Neural progenitor cell (in vitro differentiated cells): ENCODE data around the gene SLC35G3. TPM values are rescaled to one million over a fixed set of nuclear protein-coding genes. Genes with fewer than 3 reads are reported as not detected.

ENCODE experiments used
- DNase-seq: peaks from one replicate; pipeline ENCODE4 v3.0.0-alpha.2; 2016; ENCODE audit warnings: low spot score
- H2AFZ ChIP-seq: fragments of 200-600 bp; sonication (generic); replicated peaks from 2 replicates; pipeline ENCODE4 v1.6.1; 2016; ENCODE audit warnings: antibody characterized with exemption
- H3F3A ChIP-seq: fragments of 200-600 bp; sonication (generic); 2 replicates; pipeline ENCODE4 v1.6.1; 2016; ENCODE audit warnings: antibody characterized with exemption, low read depth
- H3K27ac ChIP-seq: fragments of 200-600 bp; sonication (generic); 2 replicates; pipeline ENCODE4 v1.5.1; 2016; ENCODE audit warnings: mild to moderate bottlenecking
- H3K27me3 ChIP-seq: fragments of 200-600 bp; sonication (generic); 2 replicates; pipeline ENCODE4 v1.6.1; 2016; ENCODE audit warnings: mild to moderate bottlenecking, moderate library complexity
- H3K36me3 ChIP-seq: fragments of 200-600 bp; sonication (generic); 2 replicates; pipeline ENCODE4 v1.5.1; 2016
- H3K4me1 ChIP-seq: fragments of 200-600 bp; sonication (generic); 2 replicates; pipeline ENCODE4 v1.6.1; 2016; ENCODE audit warnings: mixed run types
- H3K4me2 ChIP-seq: fragments of 200-600 bp; sonication (generic); 2 replicates; pipeline ENCODE4 v1.6.1; 2016
- H3K4me3 ChIP-seq: fragments of 200-600 bp; sonication (generic); 2 replicates; pipeline ENCODE4 v1.5.1; 2016
- H3K79me2 ChIP-seq: fragments of 200-600 bp; sonication (generic); 2 replicates; pipeline ENCODE4 v1.6.1; 2016; ENCODE audit warnings: low read depth
- H3K9ac ChIP-seq: fragments of 200-600 bp; sonication (generic); 2 replicates; pipeline ENCODE4 v1.6.1; 2016
- H3K9me3 ChIP-seq: fragments of 200-600 bp; sonication (generic); 2 replicates; pipeline ENCODE4 v1.5.1; 2016; ENCODE audit warnings: low read depth
- H4K20me1 ChIP-seq: fragments of 200-600 bp; sonication (generic); 2 replicates; pipeline ENCODE4 v1.6.1; 2016; ENCODE audit warnings: low read depth
- H3K27ac Mint-ChIP-seq: 3 replicates; pipeline ENCODE4 v1.8.0; 2021; ENCODE audit warnings: mixed read lengths
- H3K27me3 Mint-ChIP-seq: 2 replicates; pipeline ENCODE4 v1.8.0; 2022; ENCODE audit warnings: low read depth, mild to moderate bottlenecking, inconsistent platforms, moderate library complexity, mixed read lengths; ENCODE audit not compliant: insufficient read depth
- H3K36me3 Mint-ChIP-seq: 3 replicates; pipeline ENCODE4 v1.8.0; 2021; ENCODE audit warnings: mixed read lengths
- H3K4me1 Mint-ChIP-seq: 3 replicates; pipeline ENCODE4 v1.8.0; 2021; ENCODE audit warnings: mixed read lengths
- H3K4me3 Mint-ChIP-seq: 3 replicates; pipeline ENCODE4 v1.8.0; 2021; ENCODE audit warnings: mild to moderate bottlenecking, moderate library complexity, mixed read lengths
- H3K9me3 Mint-ChIP-seq: 3 replicates; pipeline ENCODE4 v1.8.0; 2020; ENCODE audit warnings: mixed read lengths
- EZH2 ChIP-seq: fragments of 200-600 bp; sonication (generic); IDR thresholded peaks from 2 replicates; pipeline ENCODE4 v1.6.1; 2017; ENCODE audit warnings: antibody characterized with exemption, mild to moderate bottlenecking, moderate library complexity
- EZH2phosphoT487 ChIP-seq: fragments of 200-600 bp; sonication (generic); IDR thresholded peaks from 2 replicates; pipeline ENCODE4 v1.6.1; 2017; ENCODE audit warnings: antibody characterized with exemption
- total RNA-seq: library from RNA; depleted of rRNA; stranded (reverse); fragments of >200 nt; gene quantifications from 2 replicates; pipeline ENCODE4 v1.2.3, GENCODE V29; 2015; ENCODE audit warnings: low replicate concordance
- TF ChIP-seq, protein P1 (sequence below): fragments of 200-600 bp; sonication (generic); IDR thresholded peaks from 2 replicates; pipeline ENCODE4 v1.5.1; 2017; ENCODE audit warnings: antibody characterized with exemption, mild to moderate bottlenecking

The SLC35G3 gene
- total RNA-seq, 1 donor from 2014 or later = not detected

DNA sequence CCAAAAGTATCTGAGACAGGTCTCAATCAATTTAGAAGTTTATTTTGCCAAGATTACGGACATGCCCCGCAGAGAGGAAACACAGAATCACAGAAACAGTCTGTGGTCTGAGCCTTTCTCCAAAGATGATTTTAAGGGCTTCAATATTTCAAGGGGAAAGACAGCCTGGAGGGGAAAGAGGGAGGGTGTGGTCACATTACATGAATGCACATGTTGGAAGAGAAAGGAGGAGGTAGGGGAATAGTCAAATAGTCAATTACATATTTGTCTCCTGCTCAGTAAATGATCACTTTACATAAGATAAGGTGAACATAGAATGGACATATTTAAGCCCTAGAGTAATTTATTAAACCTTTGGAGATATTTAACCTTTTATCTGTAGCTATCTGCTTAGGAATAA lies 34.3 kb downstream of the SLC35G3 start:
- Histone ChIP-seq H3K27ac (no peak overlapping the region), H3K27me3 (no peaks in the 10 kb centered on the region), H3K9me3 (no peaks in the 10 kb centered on the region), H3K9ac (no peak overlapping the region), H3K79me2 (no peaks in the 10 kb centered on the region), H3K4me3 (no peak overlapping the region), H2AFZ (no peak overlapping the region), H4K20me1 (no peaks in the 10 kb centered on the region), H3F3A (no peaks in the 10 kb centered on the region), H3K4me1 (no peaks in the 10 kb centered on the region), H3K36me3 (no peaks in the 10 kb centered on the region), H3K4me2 (no peak overlapping the region)
- H3K9me3 Mint-ChIP-seq = no peaks in the 10 kb centered on the region
- no peaks in the 10 kb centered on the region for H3K36me3 Mint-ChIP-seq
- no peak overlapping the region for H3K27ac Mint-ChIP-seq
- H3K4me1 Mint-ChIP-seq = no peaks in the 10 kb centered on the region
- TF ChIP-seq, protein P1, sequence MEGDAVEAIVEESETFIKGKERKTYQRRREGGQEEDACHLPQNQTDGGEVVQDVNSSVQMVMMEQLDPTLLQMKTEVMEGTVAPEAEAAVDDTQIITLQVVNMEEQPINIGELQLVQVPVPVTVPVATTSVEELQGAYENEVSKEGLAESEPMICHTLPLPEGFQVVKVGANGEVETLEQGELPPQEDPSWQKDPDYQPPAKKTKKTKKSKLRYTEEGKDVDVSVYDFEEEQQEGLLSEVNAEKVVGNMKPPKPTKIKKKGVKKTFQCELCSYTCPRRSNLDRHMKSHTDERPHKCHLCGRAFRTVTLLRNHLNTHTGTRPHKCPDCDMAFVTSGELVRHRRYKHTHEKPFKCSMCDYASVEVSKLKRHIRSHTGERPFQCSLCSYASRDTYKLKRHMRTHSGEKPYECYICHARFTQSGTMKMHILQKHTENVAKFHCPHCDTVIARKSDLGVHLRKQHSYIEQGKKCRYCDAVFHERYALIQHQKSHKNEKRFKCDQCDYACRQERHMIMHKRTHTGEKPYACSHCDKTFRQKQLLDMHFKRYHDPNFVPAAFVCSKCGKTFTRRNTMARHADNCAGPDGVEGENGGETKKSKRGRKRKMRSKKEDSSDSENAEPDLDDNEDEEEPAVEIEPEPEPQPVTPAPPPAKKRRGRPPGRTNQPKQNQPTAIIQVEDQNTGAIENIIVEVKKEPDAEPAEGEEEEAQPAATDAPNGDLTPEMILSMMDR = no peak
- no peak for TF ChIP-seq EZH2
- TF ChIP-seq EZH2phosphoT487 = no peak
- peaks cover 10% of the 10 kb centered on the region for H3K27me3 Mint-ChIP-seq
- DNase-seq = no peak
- no peak overlapping the region for H3K4me3 Mint-ChIP-seq

DNA sequence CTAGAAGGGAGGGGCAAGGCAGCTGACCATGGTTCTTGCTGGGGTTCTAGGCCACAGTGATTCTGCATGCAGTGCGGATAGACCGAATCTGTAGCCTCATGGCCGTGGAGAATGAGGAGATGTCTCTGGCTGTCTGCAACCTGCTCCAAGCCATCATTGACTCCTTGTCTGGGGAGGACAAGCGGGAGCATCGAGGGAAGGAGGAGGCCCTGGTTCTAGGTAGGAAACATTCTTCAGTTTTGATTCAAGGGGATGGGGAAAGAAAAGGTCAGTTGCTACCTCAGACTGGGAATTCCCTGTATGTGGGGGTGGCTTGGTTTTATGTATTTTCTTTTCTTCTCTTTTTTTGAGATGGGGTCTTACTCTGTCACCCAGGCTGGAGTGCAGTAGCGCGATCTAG lies 38.9 kb downstream of the SLC35G3 start:
- H3K4me1 Mint-ChIP-seq = no peaks in the 10 kb centered on the region

GRCh38 chr17:35154196-35155165 lies 39.7 kb downstream of the SLC35G3 start:
- no peak overlapping the region for H3K27ac Mint-ChIP-seq
- H3K9ac ChIP-seq = no peak overlapping the region
- H3K9me3 Mint-ChIP-seq = no peaks in the 10 kb centered on the region
- peaks cover 4% of the 10 kb centered on the region for H3K27me3 Mint-ChIP-seq
- no peaks in the 10 kb centered on the region for H3K4me1 Mint-ChIP-seq
- TF ChIP-seq EZH2 = no peak
- TF ChIP-seq, protein P1 = no peak
- no peak for TF ChIP-seq EZH2phosphoT487
- no peaks in the 10 kb centered on the region for H3K36me3 ChIP-seq
- no peak overlapping the region for H2AFZ ChIP-seq
- no peak for DNase-seq
- no peaks in the 10 kb centered on the region for H3K9me3 ChIP-seq
- H3K4me2 ChIP-seq = no peak overlapping the region
- no peaks in the 10 kb centered on the region for H3K36me3 Mint-ChIP-seq
- H3K27me3 ChIP-seq = no peaks in the 10 kb centered on the region
- H3K4me3 Mint-ChIP-seq = no peak overlapping the region
- H3K79me2 ChIP-seq = no peaks in the 10 kb centered on the region
- no peak overlapping the region for H3K4me3 ChIP-seq
- H3F3A ChIP-seq = no peaks in the 10 kb centered on the region
- H3K27ac ChIP-seq = no peak overlapping the region
- H4K20me1 ChIP-seq = no peaks in the 10 kb centered on the region
- H3K4me1 ChIP-seq = no peaks in the 10 kb centered on the region

More for the DNA sequence above, 38.9 kb downstream of the SLC35G3 start:
- H3K27me3 ChIP-seq = no peaks in the 10 kb centered on the region
- TF ChIP-seq EZH2phosphoT487 (no peak), EZH2 (no peak)
- TF ChIP-seq, protein P1 = no peak
- H3K9me3 ChIP-seq = no peaks in the 10 kb centered on the region
- Mint-ChIP-seq H3K4me3 (no peak overlapping the region), H3K36me3 (no peaks in the 10 kb centered on the region), H3K9me3 (no peaks in the 10 kb centered on the region), H3K27ac (no peak overlapping the region), H3K27me3 (peaks cover 5% of the 10 kb centered on the region)
- H3K4me3 ChIP-seq = no peak overlapping the region
- H2AFZ ChIP-seq = no peak overlapping the region
- no peaks in the 10 kb centered on the region for H3F3A ChIP-seq
- no peak overlapping the region for H3K4me2 ChIP-seq
- no peaks in the 10 kb centered on the region for H3K36me3 ChIP-seq
- no peak for DNase-seq
- no peaks in the 10 kb centered on the region for H3K79me2 ChIP-seq
- H3K9ac ChIP-seq = no peak overlapping the region
- H4K20me1 ChIP-seq = no peaks in the 10 kb centered on the region
- H3K27ac ChIP-seq = no peak overlapping the region
- no peaks in the 10 kb centered on the region for H3K4me1 ChIP-seq
